GM19099 (cell line): ENCODE results near the gene ELF5.

Experiments used
- POLR2A ChIP-seq: IDR thresholded peaks from 3 replicates; pipeline ENCODE4 v1.6.1; 2011; ENCODE audit warnings: low read depth; ENCODE audit not compliant: insufficient read length; ENCODE audit errors: extremely low read depth

Gene ELF5

DNA sequence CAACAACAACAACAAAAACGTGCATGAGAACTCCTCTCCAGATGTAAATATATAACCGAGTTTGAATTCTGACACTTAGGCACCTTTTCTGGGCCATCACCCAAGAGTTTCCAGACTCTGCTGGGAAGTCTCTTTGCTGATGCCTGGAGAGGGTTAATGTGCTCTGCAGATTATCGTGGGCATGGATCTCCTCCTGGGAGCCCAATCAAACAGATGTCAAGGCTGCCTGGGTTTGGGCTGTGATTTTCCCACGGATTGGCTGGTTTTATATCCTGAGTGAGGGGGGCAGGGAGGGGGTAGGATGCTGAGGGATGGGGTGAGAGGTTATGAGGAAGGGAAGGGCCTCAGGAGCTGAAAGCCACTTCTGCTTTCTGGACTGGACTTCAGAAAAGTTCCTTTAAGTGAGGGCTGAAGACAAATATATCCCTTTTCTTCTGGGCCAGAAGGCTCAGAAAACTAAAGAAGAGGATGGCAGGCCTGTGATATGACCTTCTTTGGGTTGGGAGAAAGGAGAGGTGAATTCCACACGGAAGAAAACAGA, 4.2 kb downstream of the ELF5 start:
- no peak for TF ChIP-seq POLR2A

DNA sequence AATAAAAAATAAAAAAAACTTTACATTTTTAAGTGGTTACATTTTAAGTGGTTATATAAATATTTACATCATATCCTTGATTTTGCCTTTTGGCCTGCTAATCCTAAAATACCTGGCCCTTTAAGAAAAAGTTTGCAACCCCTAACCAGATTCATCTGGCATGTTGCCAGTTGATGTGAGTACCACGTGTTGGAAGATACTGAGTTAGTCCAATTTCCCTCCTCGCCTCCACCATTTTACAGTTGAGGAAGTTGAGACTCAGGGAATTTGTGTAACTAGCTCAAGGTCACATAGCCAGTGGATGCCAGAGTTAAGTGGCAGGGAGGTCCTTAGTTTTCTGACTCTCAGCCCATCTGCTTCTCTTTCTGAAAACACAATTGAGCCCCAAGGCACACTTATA, 5.1 kb downstream of the ELF5 start:
- TF ChIP-seq POLR2A = no peak

DNA sequence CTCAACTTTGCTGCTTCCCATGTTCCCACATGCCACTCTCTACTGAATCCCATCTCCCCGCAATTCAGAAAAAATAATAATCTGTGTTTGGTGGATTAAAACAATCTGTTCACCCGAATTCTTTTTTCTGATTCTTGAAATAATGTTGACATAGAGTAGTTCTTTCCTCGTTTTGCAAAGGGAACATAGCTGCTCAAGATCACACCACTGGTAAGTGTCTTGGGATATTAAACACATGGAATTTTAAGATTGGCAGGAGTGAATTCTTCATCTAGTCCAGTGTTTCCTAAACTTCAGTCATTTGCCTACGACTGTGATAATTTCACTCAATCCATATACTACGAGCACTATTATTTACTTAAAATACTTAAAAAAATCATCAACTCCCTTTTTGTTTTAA, 6.0 kb downstream of the ELF5 start:
- no peak for TF ChIP-seq POLR2A

DNA sequence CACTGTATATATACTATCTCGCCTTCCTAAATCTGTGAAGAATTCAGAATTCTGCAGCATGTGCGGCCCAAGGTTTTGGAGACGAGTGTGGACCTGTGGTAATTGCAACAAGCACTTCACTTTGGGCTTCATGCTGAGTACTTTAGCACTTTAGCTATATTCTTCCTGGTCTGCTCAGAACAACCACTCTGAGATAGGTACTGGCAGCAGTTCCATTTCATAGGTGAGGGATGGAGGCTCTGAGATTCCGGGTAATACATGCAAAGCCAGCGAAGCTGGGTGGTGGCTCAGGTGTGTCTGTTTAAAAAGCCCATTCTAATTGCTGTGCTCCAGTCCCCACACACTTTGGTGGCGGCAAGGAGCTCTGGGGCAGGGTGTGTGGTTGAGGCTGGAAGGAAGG, 6.4 kb downstream of the ELF5 start:
- no peak for TF ChIP-seq POLR2A

DNA sequence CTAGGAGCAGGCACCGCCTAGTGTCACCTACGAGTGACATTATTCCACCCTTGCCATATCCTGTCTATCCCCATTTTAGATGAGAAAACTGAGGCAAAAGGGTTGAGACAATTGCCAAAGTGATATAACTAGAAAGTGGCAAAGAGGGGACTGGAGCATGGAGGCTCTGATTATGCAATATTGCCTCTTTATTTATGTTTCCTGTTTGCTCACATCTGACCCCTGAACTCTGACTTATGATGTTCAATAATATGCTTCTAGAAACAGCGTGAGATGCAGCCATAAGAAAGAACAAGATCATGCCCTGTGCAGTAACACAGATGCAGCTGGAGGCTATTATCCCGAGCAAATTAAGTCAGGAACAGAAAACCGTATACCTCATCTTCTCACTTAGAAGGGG, 7.7 kb downstream of the ELF5 start:
- TF ChIP-seq POLR2A = no peak

DNA sequence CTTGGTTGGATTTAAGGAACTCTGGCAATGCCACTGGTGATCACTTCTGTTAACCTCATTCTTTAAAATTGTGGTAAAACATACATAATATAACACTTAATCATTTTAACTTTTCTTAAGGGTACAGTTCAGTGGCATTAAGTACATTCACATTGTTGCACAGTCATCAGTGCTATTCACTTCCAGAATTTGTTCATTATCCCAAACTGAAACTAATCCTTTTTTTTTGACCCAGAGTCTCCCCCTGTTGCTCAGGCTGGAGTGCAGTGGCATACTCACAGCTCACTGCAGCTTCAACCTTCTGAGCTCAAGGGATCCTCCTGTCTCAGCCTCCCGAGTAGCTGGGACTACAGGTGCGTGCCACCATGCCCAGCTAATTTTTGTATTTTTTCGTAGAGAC, 10.6 kb downstream of the ELF5 start:
- no peak for TF ChIP-seq POLR2A

DNA sequence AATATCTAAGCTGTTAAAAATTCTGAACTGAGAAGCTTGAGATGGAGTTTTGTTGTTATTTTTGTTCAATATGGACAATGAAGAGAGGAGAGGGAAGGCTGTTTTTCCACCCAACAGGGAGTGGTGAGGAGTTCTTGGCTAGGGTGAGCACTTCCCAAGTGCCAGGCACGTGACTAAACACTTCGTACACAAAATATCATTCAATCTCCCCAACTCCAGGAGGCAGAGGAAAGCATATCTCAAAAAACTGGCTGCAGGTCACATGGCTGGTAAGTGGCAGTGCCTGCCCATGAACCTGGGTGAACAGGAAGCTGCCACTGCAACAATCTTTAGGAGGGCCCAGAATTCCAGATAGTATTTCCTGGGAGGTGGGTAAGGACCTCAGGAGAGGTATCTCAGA, 11.6 kb downstream of the ELF5 start:
- no peak for TF ChIP-seq POLR2A

DNA sequence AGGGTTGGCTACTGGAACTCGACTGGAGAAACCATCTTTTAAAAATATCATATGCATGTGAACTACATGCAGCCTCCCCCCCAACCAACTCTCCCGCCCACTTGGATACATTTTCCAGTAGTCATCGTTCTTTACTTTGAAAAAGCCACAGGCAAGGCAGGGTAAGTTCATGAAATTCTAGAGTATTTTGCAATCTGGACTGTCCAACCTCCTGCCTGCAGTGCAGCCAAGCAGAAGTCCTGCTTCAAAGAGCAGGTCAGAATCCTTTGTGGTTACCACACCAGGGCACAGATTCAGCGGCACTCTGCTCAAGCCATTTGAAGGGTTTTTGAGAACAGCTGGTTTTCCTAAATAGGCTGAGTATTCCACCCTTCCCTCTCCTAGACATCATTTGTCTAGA, 12.1 kb downstream of the ELF5 start:
- TF ChIP-seq POLR2A = no peak

DNA sequence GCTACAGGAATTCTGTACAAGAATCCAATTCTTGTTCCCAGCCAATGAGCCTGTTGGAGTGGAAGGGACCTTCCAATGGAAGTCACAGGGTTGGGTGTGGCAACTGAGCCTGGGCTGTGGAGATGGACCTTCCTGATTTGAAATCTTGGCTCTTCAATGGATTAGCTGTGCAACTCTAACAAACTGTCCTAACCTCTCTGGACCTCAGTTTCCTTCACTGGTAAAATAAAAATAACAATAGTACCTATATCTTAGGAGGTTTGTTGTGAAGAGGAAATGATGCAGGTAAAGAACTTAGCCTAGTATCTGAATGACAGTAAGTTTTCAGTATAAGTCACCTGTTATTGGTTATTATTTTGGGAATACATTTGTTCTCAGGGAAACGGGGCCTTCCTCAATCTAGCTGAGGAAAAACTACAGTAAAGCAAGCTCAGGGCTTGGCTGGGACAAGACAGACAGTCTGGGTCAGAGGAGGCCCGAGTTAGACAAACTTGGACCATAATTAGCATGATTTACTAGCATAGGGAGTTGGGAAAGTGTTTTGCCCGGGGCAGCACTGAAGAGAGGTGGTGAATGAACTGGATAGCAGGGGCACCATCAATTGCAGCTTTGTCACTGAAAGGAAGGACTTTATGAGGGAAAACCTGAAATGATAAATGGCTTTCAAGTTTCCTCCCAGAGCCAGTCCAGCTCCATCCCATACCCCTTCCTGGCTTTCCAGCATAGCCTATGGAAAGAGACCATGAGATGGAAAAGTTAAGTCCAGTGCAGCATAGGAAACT, 13.7 kb downstream of the ELF5 start:
- no peak for TF ChIP-seq POLR2A

DNA sequence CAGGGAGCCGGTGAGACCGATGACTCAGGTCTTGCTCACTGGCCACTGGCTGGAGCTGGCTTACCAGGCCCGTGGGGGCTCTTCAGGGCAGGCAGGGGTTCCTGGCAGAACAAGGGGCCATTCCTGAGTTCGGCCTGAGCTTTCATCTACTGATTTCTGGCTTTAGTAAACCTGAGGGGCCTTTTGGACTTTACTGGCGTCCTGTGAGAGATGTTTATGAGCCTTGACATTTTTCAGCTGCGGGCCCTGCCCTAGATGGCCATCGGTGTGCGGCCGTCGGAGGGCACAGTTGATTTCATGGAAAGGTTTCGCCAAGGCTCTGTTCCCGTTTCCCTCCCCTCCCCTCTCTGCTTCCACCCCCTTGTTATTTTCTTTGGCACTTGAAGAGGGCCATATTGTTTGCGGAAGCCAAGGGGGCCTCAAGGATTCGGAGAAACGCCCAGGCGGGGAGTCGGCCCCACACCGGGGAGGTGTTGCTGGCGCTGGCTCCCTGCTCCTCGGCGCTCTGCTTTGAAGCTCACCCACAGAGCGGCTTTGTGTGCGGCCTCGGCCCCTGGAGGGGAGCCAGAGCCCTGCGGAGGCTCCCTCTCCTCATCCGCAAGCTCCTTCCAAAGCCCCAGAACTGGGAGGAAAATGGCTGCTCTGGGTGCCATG, 17.7 kb downstream of the ELF5 start:
- no peak for TF ChIP-seq POLR2A

DNA sequence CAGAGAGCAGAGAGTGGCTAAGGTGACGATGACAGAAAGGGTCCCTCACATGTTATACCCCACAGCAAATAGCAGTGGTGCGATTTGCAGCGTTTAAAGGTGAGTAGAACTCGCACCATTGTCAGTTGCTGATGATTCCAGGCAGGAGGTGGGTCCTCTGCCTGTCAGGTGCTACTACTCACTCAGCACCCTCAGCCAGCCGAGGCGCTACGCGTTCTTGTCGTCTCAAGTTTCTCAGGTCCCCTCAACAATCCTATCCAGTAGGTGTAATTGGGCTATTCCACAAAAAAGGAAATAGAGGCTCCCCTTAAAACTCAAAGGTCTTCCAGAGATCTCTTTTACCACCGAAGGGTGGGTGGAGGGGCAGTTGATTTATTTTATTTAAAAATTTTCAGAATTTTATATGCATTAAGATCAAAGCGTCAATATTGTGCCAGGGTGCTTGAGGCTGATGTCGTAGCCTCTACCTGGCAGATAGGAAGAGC, 18.3 kb downstream of the ELF5 start:
- no peak for TF ChIP-seq POLR2A

DNA sequence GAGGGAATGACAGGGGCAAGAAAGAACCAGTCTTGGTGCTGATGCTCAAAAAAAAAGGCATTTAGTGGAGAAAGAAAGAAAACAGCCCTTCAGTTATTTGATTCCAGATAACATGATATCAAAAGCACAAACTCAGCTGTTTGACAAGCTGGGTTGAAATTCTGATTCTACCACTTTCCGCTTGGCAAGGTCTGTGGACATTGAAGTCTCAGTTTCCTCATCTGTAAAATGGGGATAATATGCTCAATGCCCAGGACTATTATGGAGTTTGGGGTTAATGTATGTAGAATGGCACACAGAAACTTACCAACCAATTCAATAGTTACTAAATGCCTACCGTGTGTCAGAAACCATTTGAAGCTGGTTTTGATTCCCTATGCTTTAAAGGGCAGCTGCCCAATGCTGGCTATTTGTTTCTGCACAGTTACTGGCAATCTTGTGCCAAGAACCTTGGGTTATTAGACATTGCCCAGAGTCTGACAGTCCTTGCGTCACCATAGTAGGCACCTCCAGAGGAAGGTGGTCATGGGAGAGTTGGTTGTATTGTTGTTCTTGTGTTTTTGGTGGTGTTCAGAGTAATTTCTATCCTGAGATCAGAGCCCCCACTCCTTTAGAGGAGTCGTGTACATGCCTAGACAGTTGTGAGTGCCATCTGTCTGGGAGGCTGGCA, 19.5 kb downstream of the ELF5 start:
- TF ChIP-seq POLR2A = no peak

DNA sequence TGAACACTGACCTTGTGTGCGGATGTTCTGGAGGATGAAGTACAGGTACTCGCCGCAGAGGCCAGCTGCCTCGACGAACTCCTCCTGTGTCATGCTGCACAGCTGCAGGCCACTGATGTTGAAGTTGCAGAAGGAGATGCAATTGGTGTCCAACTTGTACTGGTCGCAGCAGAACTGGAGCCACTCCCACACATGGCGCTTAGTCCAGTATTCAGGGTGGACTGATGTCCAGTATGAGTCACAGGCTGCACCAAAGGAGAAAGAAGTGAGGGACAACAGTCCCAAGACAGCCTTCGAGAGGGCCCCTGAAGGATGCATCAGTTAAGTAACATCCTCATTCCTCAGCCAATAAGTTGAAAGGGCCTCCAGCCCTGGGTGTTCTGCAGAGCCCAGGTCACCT, 20.1 kb downstream of the ELF5 start:
- TF ChIP-seq POLR2A = no peak

DNA sequence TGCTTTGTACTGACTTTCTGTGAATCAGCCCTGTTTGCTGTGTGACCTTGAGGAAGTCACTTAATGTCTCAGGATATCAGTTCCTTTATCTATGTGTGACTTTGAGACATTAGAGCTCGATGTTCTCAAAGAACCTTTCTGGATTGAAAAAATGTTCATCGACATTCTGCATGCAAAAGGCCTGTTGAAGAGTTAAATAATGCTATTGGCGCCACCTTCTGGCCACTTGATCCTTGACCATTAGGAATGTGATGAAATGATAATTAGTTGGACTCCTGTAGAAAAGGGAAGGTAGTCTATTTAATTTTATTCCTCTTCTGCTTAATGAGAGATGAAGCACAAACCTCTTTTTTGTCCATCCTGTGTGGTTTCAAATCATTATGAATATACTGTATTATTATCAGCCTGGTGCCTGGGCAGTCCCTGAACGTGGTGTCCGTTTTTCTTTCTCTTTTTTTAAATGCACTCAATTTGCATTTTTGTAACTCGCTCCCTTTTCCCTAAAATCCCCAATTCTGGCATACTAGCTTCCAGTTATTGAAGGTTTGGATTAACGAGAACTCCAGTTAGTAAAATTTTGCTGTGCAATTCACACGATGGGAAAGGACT, 20.7 kb downstream of the ELF5 start:
- no peak for TF ChIP-seq POLR2A

DNA sequence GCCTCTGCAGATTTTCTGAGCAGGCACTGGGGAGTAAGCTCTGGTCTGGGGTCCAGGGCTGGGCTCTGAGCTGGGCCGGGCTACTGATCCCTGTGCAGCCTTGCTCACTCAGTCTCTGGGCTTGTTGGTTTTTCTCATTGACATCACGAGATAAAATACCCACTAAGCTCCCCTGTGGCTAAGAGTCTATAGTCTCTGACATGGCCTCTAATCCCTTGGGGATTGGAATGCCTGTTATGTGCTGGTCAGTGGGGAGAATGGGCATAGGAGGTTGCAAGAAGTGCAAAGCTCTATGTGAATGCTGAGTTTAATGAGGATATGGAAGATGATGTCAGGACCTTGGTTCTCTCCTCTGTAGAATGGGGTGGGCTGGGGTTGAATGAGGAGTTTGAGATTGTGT, 23.3 kb downstream of the ELF5 start:
- no peak for TF ChIP-seq POLR2A
